Measurements from ENCODE around the gene RESP18. TPM values are rescaled to one million over a fixed set of nuclear protein-coding genes. Genes with fewer than 3 reads are reported as not detected.
A peak's percentile ranks its signal among the peaks of the same experiment; 100 is the strongest.
"Not testable (repeated sequence)": the region's sequence is repeated elsewhere in the genome, so short reads cannot be mapped to it uniquely, and the experiment has no call there.

Gene RESP18
- total RNA-seq, 1 experiment from 2014 or later: not detected

DNA sequence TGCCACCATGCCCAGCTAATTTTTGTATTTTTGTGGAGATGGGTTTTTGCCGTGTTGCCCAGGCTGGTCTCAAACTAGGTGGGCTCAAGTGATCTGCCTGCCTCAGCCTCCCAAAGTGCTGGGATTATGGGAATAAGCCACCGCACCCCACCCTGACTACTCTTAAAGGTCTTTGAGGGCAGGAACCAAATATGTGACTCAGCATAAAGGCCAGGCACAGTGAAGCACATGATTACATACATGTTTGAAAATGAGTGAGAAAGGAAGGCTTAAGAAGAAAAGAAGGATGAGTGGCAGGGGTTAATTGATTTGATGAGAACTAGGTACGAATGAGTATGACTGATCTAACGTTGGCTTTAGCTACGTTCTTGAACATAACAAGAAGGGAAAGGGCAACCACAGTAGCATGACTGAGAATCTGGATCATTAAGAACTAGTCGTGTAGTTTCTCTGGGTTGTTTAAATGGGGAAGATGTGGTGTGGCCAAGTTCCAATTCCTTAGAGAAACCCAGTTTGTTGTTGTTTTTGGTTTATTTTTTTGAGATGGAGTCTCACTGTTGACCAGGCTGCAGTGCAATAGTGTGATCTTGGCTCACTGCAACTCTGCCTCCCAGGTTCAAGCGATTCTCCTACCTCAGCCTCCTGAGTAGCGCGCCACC is 6.8 kb downstream of the RESP18 start:
- no peak for DNase-seq (ENCODE audit: extremely low read depth, low read depth)

DNA sequence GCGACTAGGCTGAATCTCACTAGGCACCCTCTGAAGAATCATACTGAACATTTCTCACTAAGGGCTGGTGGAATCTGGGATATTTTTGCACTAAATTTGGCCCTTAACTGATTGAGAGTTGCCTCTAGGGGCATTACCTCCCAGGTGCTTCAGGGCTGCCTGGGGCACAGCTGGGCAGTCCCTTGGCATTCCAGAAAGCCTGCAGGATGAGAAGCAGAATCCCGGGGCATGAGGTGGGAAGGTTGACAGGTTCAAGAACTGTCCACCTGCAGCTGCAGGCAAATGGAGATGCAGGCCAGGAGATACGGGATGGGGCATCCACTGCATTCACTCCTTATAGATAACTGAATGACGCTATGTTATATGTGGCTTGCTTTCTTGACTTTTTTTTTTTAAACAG is 7.4 kb downstream of the RESP18 start:
- DNase-seq (ENCODE audit: extremely low read depth, low read depth): no peak

DNA sequence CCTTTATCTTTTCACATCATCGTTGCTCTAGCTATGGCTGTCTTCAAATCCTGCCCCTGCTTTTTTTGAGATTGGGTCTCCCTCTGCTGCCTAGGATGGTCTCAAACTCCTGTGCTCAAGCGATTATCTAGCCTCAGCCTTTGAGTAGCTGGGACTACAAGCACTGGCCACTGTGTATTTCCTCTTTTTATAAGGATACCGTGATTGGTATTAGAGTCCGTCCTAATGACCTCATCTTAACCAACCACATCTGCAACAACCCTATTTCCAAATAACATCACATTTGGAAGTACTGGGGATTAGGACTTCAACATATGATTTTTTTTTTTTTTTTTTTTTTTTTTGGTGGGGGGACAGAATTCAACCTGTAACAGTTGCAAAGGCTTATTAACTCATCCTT is 9.1 kb downstream of the RESP18 start:
- no peak for DNase-seq (ENCODE audit: extremely low read depth, low read depth)

DNA sequence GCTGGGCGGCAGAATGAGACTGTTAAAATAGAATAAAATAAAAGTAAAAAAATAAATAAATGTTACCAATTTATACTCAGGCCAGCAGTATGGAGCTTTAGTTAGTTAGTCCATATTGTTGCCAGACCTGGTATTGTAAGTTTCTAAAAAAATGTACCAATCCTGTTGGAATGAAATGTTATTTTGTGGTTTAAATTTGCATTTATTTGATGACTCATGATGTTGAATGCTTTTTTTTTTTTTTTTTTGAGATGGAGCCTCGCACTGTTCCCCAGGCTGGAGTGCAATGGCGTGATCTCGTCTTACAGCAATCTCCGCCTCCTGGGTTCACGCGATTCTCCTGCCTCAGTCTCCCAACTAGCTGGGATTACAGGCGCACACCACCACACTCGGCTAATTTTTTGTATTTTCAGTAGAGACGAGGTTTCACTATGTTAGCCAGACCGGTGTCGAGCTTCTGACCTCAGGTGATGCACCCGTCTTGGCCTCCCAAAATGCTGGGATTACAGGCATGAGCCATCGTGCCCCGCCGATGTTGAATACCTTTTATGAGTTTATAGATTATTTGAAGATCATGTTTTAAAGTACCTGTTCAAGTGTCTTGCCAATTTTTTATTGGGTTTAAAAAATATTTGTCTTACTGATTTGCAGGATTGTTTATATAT is 17.6 kb downstream of the RESP18 start:
- no peak for DNase-seq (ENCODE audit: extremely low read depth, low read depth)

DNA sequence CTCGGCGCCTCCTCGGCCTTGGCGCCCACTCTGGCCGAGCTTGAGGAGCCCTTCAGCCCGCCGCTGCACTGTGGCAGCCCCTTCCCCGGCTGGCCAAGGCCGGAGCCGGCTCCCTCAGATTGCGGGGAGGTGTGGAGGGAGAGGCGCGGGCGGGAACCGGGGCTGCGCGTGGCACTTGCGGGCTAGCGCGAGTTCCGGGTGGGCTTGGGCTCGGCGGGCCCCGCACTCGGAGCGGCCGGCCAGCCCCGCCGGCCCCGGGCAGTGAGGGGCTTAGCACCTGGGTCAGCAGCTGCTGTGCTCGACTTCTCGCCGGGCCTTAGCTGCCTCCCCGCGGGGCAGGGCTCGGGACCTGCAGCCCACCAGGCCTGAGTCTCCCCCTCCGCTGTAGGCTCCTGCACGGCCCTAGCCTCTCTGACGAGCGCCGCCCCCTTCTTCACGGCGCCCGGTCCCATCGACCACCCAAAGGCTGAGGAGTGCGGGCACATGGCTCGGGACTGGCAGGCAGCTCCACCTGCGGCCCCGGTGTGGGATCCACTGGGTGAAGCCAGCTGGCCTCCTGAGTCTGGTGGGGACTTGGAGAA is 19.8 kb downstream of the RESP18 start:
- not testable (repeated sequence) for DNase-seq (ENCODE audit: extremely low read depth, low read depth)

DNA sequence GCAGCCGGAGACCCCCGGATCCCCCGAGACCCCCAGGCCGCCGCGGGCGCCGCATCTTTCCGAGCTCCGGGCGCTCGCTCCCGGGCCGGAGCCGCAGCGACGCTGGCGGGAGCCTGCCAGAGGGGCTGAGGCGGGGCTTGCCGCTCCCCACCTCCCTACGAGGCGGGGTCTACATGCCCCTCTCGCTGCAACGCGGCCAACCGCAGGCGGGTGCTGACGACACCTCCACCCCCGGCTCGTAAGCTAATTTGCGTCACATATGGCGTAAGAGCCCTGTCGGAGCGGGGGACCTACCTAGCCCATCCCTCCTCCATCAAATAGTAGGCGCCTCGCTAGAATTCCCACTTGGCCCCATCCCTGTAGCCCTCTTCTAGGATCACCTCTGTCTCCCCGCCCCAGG is 23.3 kb downstream of the RESP18 start, which contains the start of gene PTPRN:
Gene PTPRN (minus strand): TSS at position 124 of the 400 bp plus-strand sequence. CDS start 69 bp downstream, at position 55.
- DNase-seq (ENCODE audit: extremely low read depth, low read depth): no peak

DNA sequence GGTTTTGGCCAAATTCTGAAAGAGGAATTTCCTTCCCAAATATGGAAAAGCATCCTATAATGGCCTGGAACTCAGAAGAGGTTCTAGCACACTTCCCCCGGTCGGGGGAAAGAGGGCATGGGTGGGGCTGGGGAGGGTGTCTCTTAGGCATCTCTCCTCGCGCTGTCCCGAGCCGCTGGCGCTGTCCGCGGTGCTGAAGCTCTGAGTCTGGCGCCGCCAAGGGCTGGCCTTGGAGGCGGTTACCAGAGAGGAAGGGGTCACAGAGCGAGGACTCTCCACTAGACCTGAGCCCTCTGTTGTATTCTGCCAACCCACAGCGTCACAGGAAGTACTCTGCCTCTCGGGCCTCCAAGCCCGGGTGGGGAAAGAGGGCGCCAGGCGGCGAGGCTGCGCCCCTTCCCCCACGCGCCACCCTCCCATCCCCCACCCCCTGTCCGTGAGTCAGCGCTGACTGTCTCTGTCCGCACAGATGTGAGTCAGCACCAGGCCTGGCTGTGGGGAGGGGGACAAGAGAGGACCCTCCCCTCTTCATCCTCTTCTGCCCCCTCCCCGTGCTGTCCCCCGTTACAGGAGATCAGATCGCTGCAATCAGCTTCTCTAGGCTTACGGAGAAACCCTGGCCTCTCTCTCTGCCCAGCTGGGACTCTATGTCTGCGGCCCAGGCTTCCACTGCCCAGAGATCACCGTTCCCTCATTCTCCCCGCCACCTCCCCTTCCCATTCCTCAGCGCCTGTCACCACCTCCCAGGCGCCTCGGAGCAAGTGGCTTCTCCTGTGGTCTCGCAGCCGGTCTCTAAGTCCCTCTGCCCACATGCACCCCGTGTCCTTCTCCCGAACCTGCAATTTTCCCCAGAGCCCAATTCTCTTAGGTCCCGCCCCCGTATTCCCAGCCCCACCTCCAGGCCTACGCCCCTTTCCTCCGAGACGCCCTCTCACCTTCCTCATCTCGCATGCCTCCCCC is 24.1 kb downstream of the RESP18 start:
- peak; percentile 75 for DNase-seq (ENCODE audit: extremely low read depth, low read depth)

DNA sequence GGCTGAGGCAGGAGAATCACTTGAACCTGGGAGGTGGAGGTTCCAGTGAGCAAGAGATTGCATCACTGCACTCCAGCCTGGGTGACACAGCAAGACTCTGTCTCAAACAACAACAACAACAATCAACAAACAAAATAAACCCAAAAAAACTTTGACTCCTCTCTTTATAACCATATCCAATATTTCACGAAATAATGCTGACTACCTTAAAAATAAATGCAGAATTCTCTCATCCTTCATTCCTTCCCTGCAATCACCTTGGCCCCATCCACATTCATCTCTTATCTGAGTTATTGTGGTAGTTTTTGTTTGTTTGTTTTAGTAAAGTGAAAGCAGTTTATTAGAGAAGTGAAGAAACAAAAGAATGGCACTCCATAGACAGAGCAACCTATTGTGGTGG is 26.5 kb downstream of the RESP18 start:
- DNase-seq (ENCODE audit: extremely low read depth, low read depth): no peak

DNA sequence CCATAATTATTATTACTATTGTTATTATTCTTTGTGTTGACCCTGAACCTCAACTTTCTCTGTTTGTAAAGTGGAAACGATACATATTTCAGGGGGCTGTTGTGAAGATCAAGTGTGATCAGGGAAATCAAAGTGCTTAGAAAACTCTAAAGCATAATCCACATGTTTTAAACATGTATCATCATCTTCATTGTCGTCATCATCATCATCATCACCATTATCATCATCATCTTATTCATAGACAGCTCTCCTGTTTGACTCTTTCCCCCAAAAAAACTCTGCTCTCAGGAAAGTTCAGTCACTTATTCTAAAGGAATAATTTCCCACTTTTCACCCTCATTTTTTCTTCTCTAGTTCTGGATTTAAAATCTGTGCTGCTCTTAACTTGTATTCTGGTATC is 28.3 kb downstream of the RESP18 start:
- no peak for DNase-seq (ENCODE audit: extremely low read depth, low read depth)

DNA sequence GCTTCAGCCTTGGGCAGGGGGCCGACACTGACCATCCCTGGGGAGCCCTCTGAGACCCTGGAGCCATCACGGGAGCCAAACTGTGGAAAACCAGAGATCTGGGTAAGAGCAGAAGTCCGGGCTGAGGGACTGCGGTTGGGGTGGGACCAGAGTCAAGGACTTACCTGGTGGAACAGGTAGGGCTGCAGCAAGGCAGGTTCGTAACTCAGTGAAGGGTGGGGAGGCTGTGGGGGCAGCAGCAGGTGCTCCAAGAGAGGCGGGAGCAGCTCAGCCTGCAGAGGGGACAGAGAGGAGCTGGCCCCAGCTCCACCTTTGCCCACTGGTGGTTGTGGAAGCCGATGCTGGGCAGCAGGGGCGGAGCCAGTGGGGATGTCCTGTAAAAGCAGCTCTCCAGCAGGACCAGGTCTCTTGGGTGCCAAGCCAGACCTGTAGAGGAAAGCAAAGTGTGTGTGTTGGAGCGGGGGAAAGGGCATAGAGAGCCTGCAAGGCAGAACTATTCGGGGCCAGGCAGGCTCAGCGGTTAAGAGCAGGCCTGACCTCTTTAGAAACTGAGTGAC is 30.1 kb downstream of the RESP18 start:
- no peak for DNase-seq (ENCODE audit: extremely low read depth, low read depth)

DNA sequence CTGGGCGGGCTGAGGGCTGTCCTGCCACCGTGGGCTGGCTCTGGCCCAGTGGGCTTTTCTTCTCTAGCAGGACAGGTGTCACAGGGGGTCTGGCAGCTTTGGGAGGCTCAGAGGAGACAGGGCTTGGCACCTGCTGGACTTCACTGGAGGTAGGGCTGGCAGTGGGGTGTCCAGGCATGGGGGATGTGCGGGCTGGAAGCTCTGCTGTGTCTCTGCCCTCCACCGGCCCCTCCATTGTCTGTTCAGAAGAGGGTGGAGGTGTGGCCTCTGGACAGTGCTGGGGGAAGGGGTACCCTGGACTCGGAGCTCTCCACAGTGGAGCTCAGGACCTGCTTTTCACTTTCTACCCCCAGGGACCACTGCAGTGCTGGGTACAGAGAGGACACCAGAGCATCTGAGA is 32.5 kb downstream of the RESP18 start:
- DNase-seq (ENCODE audit: extremely low read depth, low read depth): no peak

DNA sequence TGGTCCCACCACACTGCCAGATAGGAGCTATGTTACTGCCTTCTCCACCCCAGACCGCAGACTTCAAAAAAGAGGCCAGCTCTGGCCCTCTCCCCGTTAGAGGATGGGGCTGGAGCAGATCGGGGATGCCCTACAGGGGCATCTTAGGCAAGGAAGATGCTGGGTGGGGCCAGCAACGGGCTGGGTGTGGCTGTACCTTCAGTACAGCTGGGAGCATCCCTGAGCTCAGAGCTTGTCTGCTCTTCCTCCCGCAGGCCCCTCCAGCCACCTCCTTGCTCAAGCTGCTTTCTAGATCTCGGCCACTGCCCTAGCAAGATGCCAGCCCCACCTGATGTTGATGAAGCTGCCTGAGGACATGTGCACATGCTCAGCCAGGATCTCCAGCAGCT is 33.2 kb downstream of the RESP18 start:
- no peak for DNase-seq (ENCODE audit: extremely low read depth, low read depth)

DNA sequence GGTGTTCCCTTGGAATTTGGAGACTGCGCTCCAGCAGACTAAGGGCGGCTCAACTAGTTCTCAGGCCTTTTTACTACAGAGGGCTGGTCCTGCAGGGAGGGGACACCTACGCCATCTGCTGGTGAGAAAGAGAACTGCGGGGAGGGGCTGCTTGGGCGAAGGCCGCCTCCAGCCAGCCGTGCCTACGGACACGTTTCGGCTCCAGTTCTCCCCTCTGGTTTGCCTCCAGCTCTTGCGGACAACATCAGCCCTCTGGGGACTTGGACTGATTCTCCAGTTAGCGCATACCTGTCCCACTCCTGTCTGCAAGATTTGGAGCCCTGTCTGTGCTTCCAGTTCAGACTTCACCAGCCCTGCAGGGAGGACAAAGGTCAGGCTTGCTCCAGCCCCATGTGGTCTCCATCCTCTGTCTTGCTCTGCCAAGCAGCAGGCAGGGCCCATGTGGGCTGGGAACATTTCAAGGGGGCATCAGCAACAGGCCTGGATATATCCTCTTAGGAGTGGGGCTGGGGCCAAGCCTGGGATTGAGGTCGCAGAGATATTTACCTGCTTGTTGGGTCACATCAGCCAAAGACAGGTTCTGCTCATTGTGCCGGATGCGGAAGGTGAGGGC is 33.7 kb downstream of the RESP18 start:
- DNase-seq (ENCODE audit: extremely low read depth, low read depth): peak; percentile 72

DNA sequence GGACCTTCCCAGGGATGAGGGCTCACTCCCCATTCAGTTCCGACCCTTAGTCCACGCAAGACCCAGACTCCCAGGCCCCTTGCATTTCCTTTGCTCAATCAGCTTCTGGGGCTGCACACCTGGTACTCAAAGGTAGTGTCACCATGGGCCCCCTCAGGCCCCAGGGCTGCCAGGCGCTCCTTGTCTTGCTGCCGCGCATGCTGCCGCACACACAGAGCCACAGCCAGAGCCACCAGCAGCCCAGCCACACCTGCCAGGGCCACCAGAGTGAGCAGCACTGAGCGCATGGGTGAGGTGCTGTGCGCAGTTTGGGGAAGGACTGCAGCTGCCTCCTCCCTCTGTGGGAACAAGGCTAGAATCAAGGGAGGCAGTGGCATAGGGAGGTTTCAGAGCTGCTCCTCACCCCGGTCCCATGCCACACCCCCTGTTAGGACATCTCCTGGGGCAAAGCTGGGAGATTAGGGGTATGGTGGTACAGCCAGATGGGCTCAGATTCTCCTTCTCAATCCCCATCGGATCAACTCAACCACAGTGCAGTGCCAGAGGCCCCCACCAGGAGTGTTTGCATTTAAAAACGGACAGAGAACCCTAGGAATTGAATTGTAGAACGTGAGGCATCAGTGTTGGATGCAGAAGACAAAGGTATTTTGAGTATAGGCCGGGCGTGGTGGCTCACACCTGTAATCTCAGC is 34.6 kb downstream of the RESP18 start:
- no peak for DNase-seq (ENCODE audit: extremely low read depth, low read depth)

DNA sequence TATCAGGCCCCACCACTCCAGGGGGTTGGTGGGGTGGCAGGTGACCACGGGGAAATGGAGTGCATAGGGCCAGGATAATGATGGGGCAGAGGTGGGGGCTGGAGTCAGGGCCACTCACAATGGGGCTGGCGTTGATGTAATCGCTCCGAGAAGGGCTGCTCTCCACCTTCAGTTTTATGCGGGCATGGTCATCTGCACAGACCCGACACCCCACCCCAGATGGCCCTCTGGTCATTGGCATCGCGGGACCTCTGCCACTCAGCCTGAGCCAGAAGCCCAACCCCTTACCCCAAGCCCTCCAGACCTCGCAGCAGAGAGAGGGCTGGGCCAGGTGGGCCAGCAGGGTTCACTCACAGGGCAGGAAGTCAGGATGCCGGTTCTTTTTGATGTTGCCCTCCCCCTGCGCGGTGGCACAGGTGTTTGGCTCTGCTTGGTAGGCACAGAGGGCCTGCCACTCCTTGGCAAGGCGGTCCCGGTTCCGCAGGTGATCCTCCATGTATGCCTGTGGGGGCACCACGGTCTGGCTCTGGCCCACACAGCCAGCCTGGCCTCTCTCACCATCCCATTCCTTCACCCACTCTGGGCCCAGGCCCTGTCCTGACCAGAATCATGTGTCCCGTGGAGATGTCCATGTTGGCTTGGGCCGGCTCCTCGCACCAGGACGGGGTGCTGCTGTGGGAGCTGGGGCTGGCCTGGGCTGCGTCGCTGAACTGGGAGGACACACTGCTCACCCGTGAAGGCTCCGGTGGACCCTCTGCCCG is 35.7 kb downstream of the RESP18 start:
- DNase-seq (ENCODE audit: extremely low read depth, low read depth): no peak

DNA sequence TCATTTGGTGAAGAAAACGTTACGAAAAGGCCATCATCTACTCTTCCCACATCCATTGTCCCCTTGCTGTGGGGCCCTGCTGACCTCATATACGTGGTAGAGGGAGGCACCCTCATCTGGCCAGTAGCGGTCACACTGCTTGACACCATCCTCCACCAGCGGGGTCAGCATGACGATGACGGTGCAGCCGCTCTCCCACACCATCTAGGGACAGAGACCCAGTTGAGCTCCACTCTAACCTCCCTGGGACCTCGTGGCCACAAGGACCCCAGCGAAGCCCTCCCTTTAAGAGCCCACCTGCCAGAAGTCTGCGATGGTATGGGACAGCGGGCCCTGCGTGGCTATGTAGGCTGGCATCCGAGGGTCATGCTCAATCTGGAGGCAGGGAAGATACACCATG is 36.4 kb downstream of the RESP18 start:
- DNase-seq (ENCODE audit: extremely low read depth, low read depth): no peak

DNA sequence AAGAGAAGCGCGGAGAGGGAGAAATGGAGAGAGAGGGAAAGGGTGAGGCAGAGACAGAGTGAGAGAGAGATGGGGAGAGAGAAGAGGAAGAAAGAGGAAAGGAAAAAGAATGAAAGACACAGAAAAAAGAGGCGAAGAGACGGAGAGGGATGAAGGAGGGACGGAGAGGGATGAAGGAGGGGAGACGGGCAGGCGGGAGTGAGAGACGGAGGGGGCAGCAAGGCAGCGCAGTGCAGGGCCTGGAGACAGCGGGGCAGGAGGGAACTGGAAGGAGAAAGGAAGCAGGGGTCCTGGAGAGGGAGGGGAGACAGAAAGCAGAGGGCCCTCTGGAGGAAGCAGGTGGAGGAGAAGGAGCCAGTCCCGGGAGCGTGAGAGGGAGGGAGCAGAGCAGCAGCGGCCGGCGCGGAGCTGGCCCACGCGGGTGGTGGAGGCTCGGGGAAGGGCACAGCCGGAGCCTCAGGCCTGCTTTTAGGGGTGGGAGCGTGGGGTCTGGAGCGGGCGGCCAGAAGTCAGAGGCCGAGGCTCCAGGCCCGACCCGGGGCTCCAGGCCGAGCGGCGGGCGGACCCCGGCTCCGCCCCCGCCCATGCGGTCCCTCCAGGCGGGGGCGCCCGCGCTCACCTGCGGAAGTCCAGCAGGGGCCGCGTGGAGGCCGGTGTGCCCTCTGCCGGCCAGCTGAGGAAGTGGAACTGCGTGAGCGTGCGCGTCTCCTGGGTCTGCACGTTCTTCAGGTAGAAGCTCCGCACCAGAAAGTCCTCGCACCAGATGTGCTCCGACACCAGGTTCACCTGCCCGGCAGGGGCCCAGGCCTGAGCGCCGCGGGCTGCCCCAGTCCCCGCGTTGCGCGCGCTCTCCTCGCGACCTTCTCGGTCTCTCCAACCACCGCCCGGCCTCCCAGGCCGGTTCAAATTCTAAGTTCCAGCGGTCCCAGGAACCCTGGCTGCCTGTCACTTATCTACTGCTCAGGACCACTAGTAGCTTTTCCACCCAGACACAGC is 37.9 kb downstream of the RESP18 start:
- DNase-seq (ENCODE audit: extremely low read depth, low read depth): peak; percentile 77

All from NCI-H460 (cell line).